Fibroblast of the aortic adventitia (primary cell): ENCODE data around the gene HINFP. TPM values are rescaled to one million over a fixed set of nuclear protein-coding genes. Genes with fewer than 3 reads are reported as not detected.

Experiments used
- DNase-seq: peaks from one replicate; pipeline ENCODE4 v3.0.0-alpha.2; 2010; ENCODE audit warnings: low read depth
- H3K4me3 ChIP-seq: 2 replicates; pipeline ENCODE4 v1.5.1; 2011; ENCODE audit warnings: low read depth, mild to moderate bottlenecking, control low read depth, low read length, moderate library complexity
- total RNA-seq: library from RNA; depleted of rRNA; stranded (reverse); fragments of >200 nt; gene quantifications from 2 replicates; pipeline ENCODE4 v1.2.3, GENCODE V29; 2012; ENCODE audit warnings: low replicate concordance
- TF ChIP-seq, protein P1 (sequence below): IDR thresholded peaks from 2 replicates; pipeline ENCODE4 v1.5.1; 2011; ENCODE audit warnings: mild to moderate bottlenecking, low read length, control low read depth, inconsistent platforms; ENCODE audit not compliant: insufficient read depth

Gene HINFP
- total RNA-seq, 1 donor = 19.1 TPM

DNA sequence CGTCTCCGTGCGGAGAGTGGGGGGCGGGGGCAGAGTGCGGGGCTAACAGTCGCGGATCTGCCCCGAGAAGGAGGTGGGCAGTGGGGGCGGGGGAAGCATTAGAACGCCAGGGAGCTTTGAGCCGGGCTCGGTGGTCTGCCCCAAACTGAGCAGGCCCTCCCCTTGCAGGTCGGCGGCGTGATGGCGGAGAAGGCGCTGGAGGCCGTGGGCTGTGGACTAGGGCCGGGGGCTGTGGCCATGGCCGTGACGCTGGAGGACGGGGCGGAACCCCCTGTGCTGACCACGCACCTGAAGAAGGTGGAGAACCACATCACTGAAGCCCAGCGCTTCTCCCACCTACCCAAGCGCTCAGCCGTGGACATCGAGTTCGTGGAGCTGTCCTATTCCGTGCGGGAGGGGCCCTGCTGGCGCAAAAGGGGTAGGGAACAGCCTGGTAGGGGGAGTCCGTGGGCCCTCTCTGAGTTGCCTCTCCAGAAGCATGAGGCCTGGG, 28.5 kb downstream of the HINFP start:
- H3K4me3 ChIP-seq = no peak overlapping the region
- TF ChIP-seq, protein P1, sequence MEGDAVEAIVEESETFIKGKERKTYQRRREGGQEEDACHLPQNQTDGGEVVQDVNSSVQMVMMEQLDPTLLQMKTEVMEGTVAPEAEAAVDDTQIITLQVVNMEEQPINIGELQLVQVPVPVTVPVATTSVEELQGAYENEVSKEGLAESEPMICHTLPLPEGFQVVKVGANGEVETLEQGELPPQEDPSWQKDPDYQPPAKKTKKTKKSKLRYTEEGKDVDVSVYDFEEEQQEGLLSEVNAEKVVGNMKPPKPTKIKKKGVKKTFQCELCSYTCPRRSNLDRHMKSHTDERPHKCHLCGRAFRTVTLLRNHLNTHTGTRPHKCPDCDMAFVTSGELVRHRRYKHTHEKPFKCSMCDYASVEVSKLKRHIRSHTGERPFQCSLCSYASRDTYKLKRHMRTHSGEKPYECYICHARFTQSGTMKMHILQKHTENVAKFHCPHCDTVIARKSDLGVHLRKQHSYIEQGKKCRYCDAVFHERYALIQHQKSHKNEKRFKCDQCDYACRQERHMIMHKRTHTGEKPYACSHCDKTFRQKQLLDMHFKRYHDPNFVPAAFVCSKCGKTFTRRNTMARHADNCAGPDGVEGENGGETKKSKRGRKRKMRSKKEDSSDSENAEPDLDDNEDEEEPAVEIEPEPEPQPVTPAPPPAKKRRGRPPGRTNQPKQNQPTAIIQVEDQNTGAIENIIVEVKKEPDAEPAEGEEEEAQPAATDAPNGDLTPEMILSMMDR = no peak
- DNase-seq = no peak

DNA sequence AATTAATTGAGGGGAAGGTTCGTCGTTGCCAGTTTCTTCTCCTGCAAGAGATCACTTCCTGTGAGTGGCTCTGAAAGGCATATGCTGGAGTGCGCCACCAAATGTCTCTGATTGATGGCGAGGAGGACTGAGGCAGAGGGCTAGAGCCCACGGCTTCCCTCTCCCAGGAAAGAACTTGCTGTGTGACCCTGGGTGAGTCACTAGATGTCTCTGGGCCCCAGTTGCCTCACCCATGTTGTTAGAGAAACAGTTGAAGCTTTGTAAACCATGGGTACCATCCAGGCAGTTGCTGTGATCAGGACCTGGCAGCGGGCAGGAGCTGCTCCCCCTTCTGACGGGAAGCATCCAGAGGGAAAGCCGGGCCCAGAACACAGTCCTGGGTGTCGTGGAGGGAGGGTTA, 30.7 kb downstream of the HINFP start:
- TF ChIP-seq, protein P1 = no peak
- no peak for DNase-seq
- no peak overlapping the region for H3K4me3 ChIP-seq

- TF ChIP-seq, protein P1 = no peak
- no peak overlapping the region for H3K4me3 ChIP-seq
Measured at GRCh38 chr11:119152604-119153003, 31.2 kb downstream of the HINFP start.

GRCh38 chr11:119153049-119153818, 31.9 kb downstream of the HINFP start:
- no peak overlapping the region for H3K4me3 ChIP-seq
- TF ChIP-seq, protein P1 = no peak
- DNase-seq = no peak

More at GRCh38 chr11:119152604-119153003, 31.2 kb downstream of the HINFP start:
- no peak for DNase-seq

- no peak for DNase-seq
- TF ChIP-seq, protein P1 = no peak
- H3K4me3 ChIP-seq = no peak overlapping the region
Measured at GRCh38 chr11:119154178-119154577, 32.8 kb downstream of the HINFP start.

- no peak for DNase-seq
- TF ChIP-seq, protein P1 = peak; percentile 13
- no peak overlapping the region for H3K4me3 ChIP-seq
Measured at GRCh38 chr11:119155733-119156492, 34.5 kb downstream of the HINFP start.
